ENCODE measurements around the gene DDTL. TPM values are rescaled to one million over a fixed set of nuclear protein-coding genes. Genes with fewer than 3 reads are reported as not detected.
A peak's percentile ranks its signal among the peaks of the same experiment; 100 is the strongest.
"Not testable (repeated sequence)": the region's sequence is repeated elsewhere in the genome, so short reads cannot be mapped to it uniquely, and the experiment has no call there.

The DDTL gene
- total RNA-seq, 4 donors from 2014 or later: 0.67 to 9.9 (median 6.3) TPM; not detected in 1

GRCh38 chr22:23977304-23977703, 10.6 kb downstream of the DDTL start:
- not testable (repeated sequence) for DNase-seq, H3K4me3 ChIP-seq, H3K36me3 ChIP-seq, H3K27ac ChIP-seq, H3K9me3 ChIP-seq, H3K27me3 ChIP-seq, H3K4me1 ChIP-seq

- not testable (repeated sequence) for H3K4me3 ChIP-seq
Measured at GRCh38 chr22:23979557-23980240, 13.0 kb downstream of the DDTL start, which contains the start of gene GSTT2. Gene GSTT2 (plus strand): TSS chr22:23980134.

GRCh38 chr22:23980567-23980966, 13.9 kb downstream of the DDTL start:
- not testable (repeated sequence) for H3K36me3 ChIP-seq, DNase-seq, H3K27me3 ChIP-seq, H3K27ac ChIP-seq, H3K4me1 ChIP-seq, H3K9me3 ChIP-seq, H3K4me3 ChIP-seq

More at GRCh38 chr22:23979557-23980240, 13.0 kb downstream of the DDTL start, which contains the start of gene GSTT2:
- not testable (repeated sequence) for H3K36me3 ChIP-seq, H3K27me3 ChIP-seq, H3K9me3 ChIP-seq, DNase-seq, H3K4me1 ChIP-seq, H3K27ac ChIP-seq

GRCh38 chr22:23984430-23984829, 17.7 kb downstream of the DDTL start:
- DNase-seq: peak in 1 of 3 donors; percentile 52
- no peaks in the 10 kb centered on the region for H3K27me3 ChIP-seq

GRCh38 chr22:23986089-23986488, 19.4 kb downstream of the DDTL start:
- not testable (repeated sequence) for H3K4me3 ChIP-seq, H3K4me1 ChIP-seq, H3K36me3 ChIP-seq, H3K9me3 ChIP-seq, H3K27me3 ChIP-seq, H3K27ac ChIP-seq, DNase-seq

More at GRCh38 chr22:23984430-23984829, 17.7 kb downstream of the DDTL start:
- Histone ChIP-seq H3K27ac (no peak overlapping the region), H3K36me3 (no peaks in the 10 kb centered on the region), H3K9me3 (no peaks in the 10 kb centered on the region), H3K4me1 (no peaks in the 10 kb centered on the region), H3K4me3 (no peak overlapping the region)
- TF ChIP-seq POLR2A (IDR thresholded peaks at IDR 0.05) (no peak), CTCF (IDR thresholded peaks at IDR 0.05) (peak in 2 of 6 experiments; percentile 26 to 33)

GRCh38 chr22:23986538-23987178, 20.0 kb downstream of the DDTL start:
- not testable (repeated sequence) for H3K4me1 ChIP-seq, H3K4me3 ChIP-seq, H3K27me3 ChIP-seq, DNase-seq, H3K27ac ChIP-seq, H3K9me3 ChIP-seq, H3K36me3 ChIP-seq

GRCh38 chr22:23989583-23990244, 23.0 kb downstream of the DDTL start:
- not testable (repeated sequence) for H3K9me3 ChIP-seq, H3K27ac ChIP-seq, H3K27me3 ChIP-seq, H3K4me3 ChIP-seq, H3K36me3 ChIP-seq, DNase-seq, H3K4me1 ChIP-seq

- not testable (repeated sequence) for H3K4me1 ChIP-seq, H3K36me3 ChIP-seq, H3K9me3 ChIP-seq, H3K27ac ChIP-seq, H3K4me3 ChIP-seq, DNase-seq, H3K27me3 ChIP-seq
Measured at GRCh38 chr22:23993080-23993479, 26.4 kb downstream of the DDTL start.

GRCh38 chr22:23993581-23994177, 27.0 kb downstream of the DDTL start:
- not testable (repeated sequence) for H3K36me3 ChIP-seq, DNase-seq, H3K4me3 ChIP-seq, H3K27me3 ChIP-seq, H3K9me3 ChIP-seq, H3K27ac ChIP-seq, H3K4me1 ChIP-seq
